Stimulated activated CD8-positive, alpha-beta memory T cell treated with anti-CD3 and anti-CD28 coated beads, Interleukin-4, amount 100 ng/mL, for 24 hours (primary cell): ENCODE results near the gene EMILIN3.

Experiments
- DNase-seq: peaks from one replicate; pipeline ENCODE4 v3.0.0-alpha.2; 2020; ENCODE audit warnings: low read depth

Gene EMILIN3

GRCh38 chr20:41347523-41348429 is 18.8 kb downstream of the EMILIN3 start:
- DNase-seq, result no peak

GRCh38 chr20:41345729-41346067 is 20.9 kb downstream of the EMILIN3 start:
- DNase-seq, result no peak

GRCh38 chr20:41344938-41345728 is 21.5 kb downstream of the EMILIN3 start:
- DNase-seq, result no peak

GRCh38 chr20:41344477-41344876 is 22.1 kb downstream of the EMILIN3 start:
- no peak for DNase-seq

DNA sequence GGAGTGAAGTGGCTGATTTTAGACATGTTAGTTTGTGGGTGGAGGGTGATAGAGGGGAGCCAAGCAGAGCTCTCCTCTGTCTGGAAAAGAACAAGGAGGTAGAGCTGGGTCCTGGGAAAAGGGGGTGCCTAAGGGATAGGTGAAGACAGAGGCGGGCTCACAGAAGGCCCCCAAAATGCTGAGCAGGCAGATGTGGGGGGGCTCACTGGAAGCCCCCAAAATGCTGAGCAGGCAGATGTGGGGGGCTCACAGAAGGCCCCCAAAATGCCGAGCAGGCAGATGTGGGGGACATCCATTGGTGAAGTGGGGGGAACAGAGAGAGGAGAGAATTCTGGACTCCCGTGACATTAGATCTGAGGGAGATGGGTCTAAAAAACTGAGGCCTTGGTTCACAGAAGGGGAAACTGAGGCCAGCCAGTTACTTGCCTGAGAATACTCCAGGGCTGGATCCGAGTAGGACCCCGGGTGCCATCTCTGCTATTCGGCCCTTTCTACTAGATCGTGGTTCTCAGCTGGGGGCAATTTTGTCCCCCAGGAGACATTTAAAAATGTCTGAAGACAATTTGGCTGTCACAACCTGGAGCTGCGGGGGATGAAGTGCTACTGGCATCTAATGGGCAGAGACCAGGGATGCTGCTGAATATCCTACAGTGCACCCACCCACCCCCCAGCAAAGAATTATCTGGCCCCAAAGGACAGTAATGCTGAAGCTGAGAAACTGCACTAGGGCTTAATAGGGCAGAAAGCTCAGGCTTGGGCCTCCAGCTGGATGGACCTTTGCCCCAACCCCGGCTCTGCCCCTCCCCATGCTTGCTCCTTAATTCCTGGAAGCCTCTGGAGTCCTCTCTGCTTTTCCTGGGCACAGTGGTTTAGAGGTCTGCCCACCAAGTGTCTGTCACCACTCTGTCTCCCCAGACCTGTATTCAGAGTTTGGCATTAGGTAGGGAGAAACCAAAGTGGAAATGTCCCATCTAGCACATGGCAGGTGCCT is 23.8 kb downstream of the EMILIN3 start:
- DNase-seq, result no peak

GRCh38 chr20:41340327-41341055 is 26.1 kb downstream of the EMILIN3 start, which contains the start of gene LPIN3:
LPIN3 (plus strand) TSS chr20:41340821; CDS start chr20:41345804, 4,983 bp downstream.
- peak; percentile 30 for DNase-seq

GRCh38 chr20:41339957-41340326 is 26.7 kb downstream of the EMILIN3 start:
- peak; percentile 73 for DNase-seq

DNA sequence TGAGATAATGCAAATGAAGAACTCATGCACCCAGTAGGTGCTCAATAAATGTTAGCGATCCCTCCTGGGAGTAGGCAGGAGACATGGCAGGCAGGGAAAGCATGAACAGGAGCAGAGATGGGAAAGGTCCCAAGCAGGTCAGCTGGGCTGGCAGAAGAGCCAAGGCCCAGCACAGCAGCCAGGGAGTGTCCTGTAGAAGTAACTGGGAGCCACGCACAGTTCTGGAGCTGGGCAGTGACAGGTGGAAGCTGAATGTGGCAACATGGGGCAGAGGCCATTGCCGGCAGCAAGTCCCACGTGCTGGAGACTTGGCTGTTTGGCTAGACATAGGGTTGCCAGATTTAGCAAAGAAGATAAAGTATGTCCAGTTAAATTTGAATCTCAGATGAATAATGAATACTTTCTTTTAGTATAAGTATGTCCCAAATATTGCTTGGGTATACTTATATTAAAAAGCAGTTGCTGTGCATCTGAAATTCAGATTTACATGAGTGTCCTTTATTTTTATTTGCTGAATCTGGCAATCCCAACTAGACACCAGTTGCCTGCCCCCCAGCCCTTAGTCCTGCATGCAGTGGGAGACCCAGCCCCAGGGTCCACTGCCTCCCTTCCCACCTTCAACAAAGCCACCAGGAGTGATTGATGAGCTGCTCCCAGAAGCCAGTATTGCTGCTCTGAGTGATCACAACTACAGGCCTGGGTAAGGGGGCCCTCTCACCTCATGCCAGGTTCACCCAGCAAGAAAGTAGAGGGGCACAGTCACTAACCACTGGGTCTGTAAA is 29.7 kb downstream of the EMILIN3 start:
- no peak for DNase-seq

- DNase-seq, result no peak
Measured at GRCh38 chr20:41335591-41335990, 31.0 kb downstream of the EMILIN3 start.

DNA sequence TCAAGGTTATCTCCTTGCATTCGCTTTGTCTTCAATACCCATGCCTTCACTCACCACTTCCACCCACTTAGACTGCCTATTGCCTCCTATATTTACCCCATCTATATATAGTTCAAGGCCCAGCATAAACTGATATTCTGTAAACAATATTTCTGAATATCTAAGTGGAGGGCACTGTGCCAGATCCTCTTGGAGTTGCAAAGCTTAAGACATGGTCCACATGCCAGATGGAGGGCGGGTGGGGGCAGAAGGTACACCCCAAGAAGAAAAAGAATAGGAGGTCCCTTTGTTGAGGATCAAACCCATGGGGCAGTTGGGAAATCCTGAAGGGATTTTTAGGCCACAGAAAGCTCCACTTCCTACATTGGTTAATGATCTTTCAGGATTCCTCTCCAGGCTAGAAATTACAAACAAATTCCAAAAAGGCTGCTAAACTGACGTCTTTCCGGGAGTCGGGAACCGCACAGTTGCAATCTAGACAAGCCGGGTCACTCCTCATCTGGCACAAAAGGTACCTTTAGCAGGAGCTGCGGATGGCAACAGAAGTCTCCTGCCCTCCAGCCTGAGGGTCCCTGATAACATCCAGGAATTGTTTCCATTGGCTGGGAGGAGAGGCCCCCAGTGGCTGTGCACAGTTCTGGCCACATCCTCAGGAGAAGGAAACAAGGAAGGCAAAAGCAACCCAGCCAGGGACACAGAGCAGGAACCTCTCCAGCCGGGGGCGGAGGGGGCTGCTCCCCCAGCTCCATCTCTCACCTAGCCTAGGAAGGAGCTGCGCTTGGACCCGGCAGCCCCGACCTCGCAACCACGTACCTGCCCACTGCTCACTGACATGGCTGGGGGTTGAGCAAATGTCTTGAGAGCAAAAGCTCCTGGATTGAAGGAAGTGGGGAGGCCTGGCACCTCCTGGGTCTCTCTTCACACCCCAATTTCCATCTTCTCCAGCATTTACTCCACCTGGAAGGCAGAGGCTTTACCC is 31.9 kb downstream of the EMILIN3 start:
- no peak for DNase-seq

GRCh38 chr20:41334036-41334435 is 32.6 kb downstream of the EMILIN3 start:
- no peak for DNase-seq

DNA sequence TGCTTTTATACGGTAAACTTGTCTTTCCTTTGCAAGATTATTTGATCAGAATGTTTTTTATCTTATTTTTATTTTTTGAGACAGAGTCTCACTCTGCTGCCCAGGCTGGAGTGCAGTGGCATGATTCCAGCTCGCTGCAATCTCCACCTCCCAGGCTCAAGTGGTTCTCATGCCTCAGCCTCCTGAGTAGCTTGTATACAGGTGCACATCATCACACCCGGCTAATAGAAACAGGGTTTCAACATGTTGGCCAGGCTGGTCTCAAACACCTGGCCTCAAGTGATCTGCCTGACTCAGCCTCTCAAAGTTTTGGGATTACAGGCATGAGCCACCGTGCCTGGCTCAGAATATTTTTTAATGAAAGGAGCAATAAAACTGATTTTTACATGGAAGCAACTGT is 34.9 kb downstream of the EMILIN3 start:
- no peak for DNase-seq

GRCh38 chr20:41330941-41331340 is 35.7 kb downstream of the EMILIN3 start:
- no peak for DNase-seq

DNA sequence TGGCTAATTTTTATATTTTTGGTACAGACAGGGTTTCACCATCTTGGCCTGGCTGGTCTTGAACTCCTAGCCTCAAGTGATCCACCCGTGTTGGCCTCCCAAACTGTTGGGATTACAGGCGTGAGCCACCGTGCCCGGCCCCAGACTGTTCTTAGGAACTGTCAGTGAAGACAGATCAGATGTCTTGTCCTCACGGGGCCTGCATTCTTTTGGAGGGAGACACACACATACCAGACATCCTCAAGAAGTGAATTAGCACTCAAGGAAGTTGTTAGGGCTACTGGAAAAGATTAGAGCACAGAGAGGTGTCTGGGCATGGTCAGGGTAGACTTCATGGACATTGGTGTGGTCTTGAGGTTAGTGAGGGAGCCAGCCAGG is 36.3 kb downstream of the EMILIN3 start:
- DNase-seq, result no peak

DNA sequence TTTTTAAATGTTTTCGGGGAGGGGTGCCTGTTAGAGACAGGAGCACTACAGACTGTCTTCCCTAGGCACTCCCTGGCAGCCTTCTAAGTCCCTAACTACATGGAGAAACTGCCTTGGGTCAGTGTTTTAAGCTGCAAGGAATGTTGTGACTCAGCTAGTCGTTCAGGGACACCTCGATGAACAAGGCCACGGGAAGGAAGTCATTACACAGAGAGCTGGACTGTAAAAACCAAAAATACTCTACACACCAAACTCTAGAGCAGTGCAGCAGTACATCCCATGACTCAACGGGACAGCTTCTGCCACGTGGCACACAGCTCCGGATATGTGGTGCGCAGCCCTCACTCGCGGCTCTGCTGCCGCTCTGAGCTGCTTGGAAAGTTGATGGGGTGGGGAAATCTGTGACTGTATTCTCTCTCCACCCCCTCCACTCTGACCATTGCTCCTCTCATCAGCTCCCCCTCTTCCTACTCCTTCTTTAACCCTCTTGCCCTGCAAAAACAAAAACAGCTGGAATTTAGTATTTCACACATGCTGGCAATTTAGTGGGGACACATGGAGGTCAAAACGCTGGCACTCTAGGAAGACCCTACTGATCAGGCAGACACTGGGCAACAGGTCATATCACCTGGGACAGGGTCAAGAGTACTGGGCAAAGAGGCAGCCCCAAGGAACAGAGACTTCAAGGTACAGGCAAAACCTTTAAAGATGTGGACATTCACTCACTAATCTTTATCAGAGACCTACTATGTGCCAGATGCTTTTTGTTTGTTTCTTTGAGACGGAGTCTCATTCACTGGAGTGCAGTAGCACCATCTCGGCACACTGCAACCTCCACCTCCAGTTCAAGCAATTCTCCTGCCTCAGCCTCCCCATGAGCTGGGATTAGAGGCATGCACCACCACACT is 36.9 kb downstream of the EMILIN3 start:
- peak; percentile 42 for DNase-seq

- no peak for DNase-seq
Measured at GRCh38 chr20:41327178-41327577, 39.4 kb downstream of the EMILIN3 start.

GRCh38 chr20:41320976-41321375 is 45.6 kb downstream of the EMILIN3 start:
- DNase-seq, result no peak

- no peak for DNase-seq
Measured at GRCh38 chr20:41320441-41320840, 46.2 kb downstream of the EMILIN3 start.
